GOT3 (cell line): ENCODE data around the gene STAG1.
A peak's percentile ranks its signal among the peaks of the same experiment; 100 is the strongest.
"Not testable (repeated sequence)": the region's sequence is repeated elsewhere in the genome, so short reads cannot be mapped to it uniquely, and the experiment has no call there.

Source experiments
- DNase-seq: peaks from one replicate; lab custom pipeline; 2025; ENCODE audit warnings: mixed read lengths; lab: John Stamatoyannopoulos, UW

STAG1 gene

DNA sequence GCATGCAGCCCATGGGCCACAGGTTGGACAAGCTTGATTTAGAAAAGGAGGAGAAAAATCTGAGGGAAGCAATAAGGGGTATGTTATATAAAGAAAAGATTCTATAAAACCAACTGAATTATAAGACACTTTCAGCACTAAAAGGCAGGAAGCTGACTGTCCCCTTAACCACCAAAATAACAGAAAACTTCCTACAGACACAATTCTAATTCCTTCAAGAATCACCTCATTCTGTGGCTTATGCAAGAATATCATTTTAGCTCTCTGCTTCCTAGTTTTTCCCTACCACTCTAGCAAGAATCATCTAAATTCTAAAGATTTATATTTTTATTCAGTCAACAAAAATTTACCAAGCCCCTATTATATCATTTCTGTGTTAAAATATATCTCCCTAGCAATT, 6.3 kb downstream of the STAG1 start:
- no peak for DNase-seq

DNA sequence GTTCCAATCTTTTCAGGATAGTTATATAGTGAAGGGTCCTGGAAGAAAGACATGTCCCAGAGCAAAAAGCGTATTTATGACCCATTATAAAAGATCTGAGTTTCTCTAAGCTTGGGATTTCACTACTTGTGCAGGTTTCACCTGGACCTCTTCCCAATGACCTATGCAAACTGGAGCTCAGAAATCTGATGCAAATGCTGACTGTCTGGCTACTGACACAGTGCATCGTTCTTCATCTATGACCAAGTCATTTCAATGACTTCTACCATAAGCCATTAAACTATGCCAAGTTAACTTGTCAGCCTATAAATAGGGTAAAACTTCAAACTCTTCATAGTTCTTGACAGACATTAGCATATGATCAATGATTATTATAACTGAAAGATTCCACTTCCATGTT, 11.1 kb downstream of the STAG1 start:
- no peak for DNase-seq

DNA sequence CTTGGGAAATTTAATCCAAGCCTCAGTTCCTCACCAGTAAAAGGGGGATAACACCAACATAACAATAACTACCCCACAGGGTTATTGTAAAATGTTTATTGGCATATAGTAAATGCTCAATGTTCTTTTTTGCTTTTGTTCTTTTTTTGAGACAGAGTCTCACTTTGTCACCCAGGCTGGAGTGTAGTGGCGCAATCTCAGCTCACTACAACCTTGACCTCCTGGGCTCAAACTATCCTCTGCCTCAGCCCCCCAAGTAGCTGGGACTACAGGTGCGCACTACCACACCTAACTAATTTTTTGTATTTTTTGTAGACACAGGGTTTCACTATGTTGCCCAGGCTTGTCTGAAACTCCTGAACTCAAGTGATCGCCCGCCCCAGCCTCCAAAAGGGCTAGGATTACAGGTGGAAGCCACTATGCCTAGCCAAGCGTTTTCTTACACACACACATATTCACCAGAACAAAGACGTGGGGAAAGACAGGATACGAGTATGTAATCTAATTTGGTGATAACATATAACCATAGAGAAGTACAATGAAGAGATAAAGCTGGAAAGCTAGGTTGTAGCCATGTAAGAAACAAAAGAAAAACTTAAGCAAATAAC, 11.7 kb downstream of the STAG1 start:
- DNase-seq, result no peak

- DNase-seq, result not testable (repeated sequence)
These were observed 15.2 kb downstream of the STAG1 start for GRCh38 chr3:136736950-136737349.

- no peak for DNase-seq
These were observed 17.1 kb downstream of the STAG1 start for GRCh38 chr3:136735103-136735502.

GRCh38 chr3:136734382-136735070, 17.7 kb downstream of the STAG1 start:
- DNase-seq, result no peak

- DNase-seq, result no peak
These were observed 18.8 kb downstream of the STAG1 start for GRCh38 chr3:136733317-136733833.

DNA sequence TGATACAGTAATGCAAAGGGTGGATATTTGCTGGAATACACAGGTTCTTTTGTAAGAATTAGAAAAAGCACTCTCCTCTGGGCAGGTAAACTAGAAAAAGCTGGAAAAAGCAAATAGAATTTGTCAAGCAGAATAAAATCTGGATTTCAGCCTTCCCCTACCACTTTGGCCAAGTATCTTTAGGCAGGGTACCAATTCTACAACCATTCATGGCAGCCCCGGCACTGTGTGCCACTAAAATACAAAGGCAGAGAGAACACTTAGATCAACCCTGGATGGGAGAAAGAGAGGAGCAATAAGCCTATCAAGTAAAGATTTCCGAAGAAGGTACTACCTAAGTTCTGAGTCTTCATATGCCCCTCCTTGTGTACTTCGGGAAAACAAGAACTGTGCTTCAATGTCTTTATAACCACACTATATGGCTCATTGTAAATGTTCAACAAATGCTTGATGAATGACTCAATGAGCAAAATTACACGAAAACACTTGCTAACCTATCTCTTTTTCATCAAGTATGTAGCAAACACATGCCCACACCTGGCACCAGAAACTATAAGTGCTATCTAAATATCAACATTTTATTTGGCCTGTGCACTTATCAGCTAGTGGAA, 20.8 kb downstream of the STAG1 start:
- no peak for DNase-seq

- DNase-seq, result no peak
These were observed 21.4 kb downstream of the STAG1 start for GRCh38 chr3:136730595-136731273.

- peak; percentile 57 for DNase-seq
These were observed 23.3 kb downstream of the STAG1 start for GRCh38 chr3:136728918-136729317.

- DNase-seq, result no peak
These were observed 23.7 kb downstream of the STAG1 start for GRCh38 chr3:136728473-136728872.

DNA sequence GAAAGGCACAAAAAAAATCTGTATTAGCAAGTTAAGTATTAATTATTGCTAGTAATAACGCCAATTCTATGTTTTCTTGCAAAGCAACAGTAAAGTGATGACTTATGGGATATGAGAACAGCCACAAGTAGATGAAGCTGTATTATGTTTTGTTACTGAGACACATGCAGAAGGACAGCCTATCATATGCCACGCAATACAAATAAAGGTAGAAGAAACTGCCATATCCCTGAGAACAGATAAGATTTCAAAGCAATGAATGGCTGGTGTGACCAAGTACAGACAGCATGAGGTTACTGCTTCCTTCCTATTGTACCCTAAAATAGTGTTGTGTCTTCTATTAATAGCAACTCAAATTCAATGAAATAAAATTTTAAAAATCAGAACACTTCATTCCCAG, 26.7 kb downstream of the STAG1 start:
- DNase-seq, result no peak

GRCh38 chr3:136722916-136723315, 29.3 kb downstream of the STAG1 start:
- not testable (repeated sequence) for DNase-seq

GRCh38 chr3:136722399-136722798, 29.8 kb downstream of the STAG1 start:
- not testable (repeated sequence) for DNase-seq

DNA sequence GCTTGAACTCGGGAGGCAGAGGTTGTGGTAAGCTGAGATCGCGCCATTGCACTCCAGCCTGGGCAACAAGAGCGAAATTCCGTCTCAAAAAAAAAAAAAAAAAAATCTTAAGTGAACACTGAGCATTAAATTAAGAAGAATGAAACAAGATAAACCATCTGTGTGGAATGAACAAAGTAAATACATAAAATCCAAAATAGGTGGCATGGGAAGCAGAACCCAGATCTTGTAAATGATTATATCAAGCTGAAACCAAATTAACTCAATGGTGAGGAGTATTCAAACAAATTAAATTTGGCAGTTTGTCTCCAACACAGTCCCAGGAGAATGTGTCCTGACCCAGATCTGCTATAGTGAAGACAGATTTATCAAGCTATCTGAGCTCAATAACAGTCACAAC, 32.1 kb downstream of the STAG1 start:
- DNase-seq, result no peak

DNA sequence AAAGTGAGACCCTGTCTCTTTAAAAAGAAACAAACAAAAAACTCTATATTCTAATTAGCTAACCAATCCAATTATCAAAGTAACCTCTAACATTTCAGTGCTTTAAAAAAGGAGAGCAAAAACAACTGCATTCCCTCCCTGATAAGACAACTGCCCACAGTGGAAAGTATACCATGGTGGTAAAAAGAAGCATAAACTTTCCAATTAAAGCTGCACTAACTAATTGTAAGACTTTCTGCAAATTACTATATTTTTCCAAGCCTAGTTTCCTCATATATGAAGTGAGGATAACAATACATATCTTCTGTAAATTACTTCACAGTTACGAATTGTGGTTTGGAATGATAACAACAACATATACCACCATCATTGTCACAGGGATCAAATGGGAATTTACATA, 35.5 kb downstream of the STAG1 start:
- no peak for DNase-seq

GRCh38 chr3:136714020-136714419, 38.2 kb downstream of the STAG1 start:
- DNase-seq, result no peak

DNA sequence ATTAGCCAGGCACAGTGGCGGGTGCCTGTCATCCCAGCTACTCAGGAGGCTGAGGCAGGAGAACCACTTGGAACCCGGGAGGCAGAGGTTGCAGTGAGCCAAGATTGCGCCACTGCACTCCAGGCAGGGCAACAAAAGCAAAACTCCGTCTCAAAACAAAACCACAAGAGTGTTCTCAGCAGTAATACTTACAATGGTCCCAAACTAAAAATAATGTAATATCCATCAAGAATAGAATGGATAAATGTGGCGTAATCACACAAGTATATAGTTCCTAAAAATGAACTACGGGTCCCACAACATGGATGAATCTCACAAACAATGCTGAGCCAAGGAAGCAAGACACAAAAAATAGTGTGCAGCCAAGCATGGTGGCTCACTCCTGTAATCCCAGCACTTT, 39.2 kb downstream of the STAG1 start:
- no peak for DNase-seq

DNA sequence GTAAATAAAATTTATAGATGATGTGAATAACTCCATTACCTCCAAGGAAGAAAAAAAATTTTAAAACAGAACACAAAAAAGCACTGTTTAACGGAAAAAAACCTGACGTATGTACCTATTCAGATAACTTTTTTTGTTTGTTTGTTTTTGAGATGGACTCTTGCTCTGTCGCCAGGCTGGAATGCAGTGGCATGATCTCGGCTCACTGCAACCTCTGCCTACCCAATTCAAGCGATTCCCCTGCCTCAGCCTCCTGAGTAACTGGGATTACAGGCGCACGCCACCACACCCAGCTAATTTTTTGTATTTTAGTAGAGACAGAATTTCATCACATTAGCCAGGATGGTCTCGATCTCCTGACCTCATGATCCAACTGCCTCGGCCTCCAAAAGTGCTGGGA, 40.3 kb downstream of the STAG1 start:
- DNase-seq, result not testable (repeated sequence)

DNA sequence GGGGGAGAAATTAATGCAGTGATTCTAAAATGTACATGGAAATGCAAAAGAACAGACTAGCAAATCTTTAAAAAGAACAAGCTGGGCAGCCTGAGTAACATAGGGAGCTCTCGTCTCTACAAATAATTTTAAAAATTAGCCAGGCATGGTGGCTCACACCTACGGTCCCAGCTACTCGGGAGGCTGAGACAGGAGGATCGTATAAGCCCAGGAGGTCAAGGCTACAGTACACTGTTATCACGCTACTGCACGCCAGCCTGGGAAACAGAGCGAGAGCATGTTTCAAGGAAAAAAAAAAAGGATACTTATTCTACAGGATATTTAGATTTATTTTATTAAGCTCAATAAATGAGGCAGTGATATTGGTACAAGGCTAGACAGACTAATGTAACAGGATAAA, 40.9 kb downstream of the STAG1 start:
- no peak for DNase-seq

DNA sequence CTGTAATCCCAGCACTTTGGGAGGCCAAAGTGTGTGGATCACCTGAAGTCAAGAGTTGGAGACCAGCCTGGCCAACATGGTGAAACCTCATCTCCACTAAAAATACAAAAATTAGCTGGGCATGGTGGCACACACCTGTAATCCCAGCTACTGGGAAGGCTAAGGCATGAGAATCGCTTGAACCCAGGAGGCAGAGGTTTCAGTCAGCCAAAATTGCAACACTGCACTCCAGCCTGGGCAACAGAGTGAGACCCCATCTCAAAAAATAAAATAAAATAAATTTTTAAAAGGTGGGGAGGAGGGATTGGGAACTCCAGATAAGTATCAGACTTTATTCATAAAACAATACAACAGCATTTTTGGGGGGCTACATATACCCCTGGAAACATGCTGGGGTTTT, 42.4 kb downstream of the STAG1 start:
- DNase-seq, result not testable (repeated sequence)

DNA sequence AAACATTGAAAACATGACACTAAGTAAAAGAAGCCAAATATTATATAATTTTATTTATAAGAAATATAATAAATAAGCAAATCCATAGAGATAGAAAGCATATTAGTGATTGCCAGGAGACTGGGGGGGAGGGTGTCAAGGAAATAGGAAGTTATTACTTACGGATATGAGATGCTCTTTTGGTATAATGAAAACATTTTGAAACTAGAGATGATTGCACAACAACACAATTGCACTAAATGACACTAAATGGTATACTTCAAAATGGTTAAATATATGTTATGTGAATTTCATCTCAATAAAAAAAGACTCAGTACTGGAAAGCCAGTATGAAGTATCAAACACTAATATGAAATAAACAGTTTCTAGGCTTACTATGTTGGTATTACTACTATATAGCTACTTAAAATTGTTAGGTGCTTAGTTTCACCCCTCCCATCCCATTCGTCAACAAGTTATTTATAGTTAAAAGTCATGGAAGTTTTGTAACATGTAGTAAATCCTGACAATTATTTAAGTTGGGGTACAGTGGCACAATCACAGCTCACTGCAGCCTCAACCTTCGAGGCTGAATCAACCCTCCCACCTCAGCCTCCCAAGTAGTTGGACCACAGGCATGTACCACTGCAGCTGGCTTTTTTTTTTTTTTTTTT, 43.7 kb downstream of the STAG1 start:
- no peak for DNase-seq
